Measurements from ENCODE around the gene CEP44.
"Not testable (repeated sequence)": the region's sequence is repeated elsewhere in the genome, so short reads cannot be mapped to it uniquely, and the experiment has no call there.

The CEP44 gene

GRCh38 chr4:174295142-174295541, 11.4 kb downstream of the CEP44 start:
- H3K27ac Mint-ChIP-seq; ATAC-seq; H3K4me1 Mint-ChIP-seq; DNase-seq (ENCODE audit: low spot score in 2 of 2); H3K4me3 Mint-ChIP-seq: not testable (repeated sequence)
- H3K9me3 Mint-ChIP-seq, result peaks cover 14% of the 10 kb centered on the region
- H3K36me3 Mint-ChIP-seq, result peaks cover 20% of the 10 kb centered on the region

GRCh38 chr4:174303687-174304086, 20.0 kb downstream of the CEP44 start:
- H3K4me1 Mint-ChIP-seq, result no peaks in the 10 kb centered on the region
- no peak for ATAC-seq
- no peak for DNase-seq (ENCODE audit: low spot score in 2 of 2)
- H3K36me3 Mint-ChIP-seq, result peaks cover 62% of the 10 kb centered on the region
- no peaks in the 10 kb centered on the region for H3K9me3 Mint-ChIP-seq
- H3K4me3 Mint-ChIP-seq, result no peak overlapping the region
- H3K27ac Mint-ChIP-seq, result no peak overlapping the region

GRCh38 chr4:174304664-174305063, 21.0 kb downstream of the CEP44 start:
- DNase-seq (ENCODE audit: low spot score in 2 of 2), result no peak
- Mint-ChIP-seq H3K4me3 (no peak overlapping the region), H3K4me1 (no peaks in the 10 kb centered on the region), H3K36me3 (peaks cover 56% of the 10 kb centered on the region), H3K27ac (no peak overlapping the region), H3K9me3 (no peaks in the 10 kb centered on the region)
- no peak for ATAC-seq

GRCh38 chr4:174305961-174306360, 22.2 kb downstream of the CEP44 start:
- Mint-ChIP-seq H3K9me3 (no peaks in the 10 kb centered on the region), H3K36me3 (peaks cover 51% of the 10 kb centered on the region)

GRCh38 chr4:174307694-174308093, 24.0 kb downstream of the CEP44 start:
- Mint-ChIP-seq H3K4me3 (no peak overlapping the region), H3K4me1 (peaks cover 2% of the 10 kb centered on the region), H3K36me3 (peaks cover 42% of the 10 kb centered on the region), H3K9me3 (no peaks in the 10 kb centered on the region), H3K27ac (no peak overlapping the region)
- DNase-seq (ENCODE audit: low spot score in 2 of 2), result no peak
- no peak for ATAC-seq

More at GRCh38 chr4:174305961-174306360, 22.2 kb downstream of the CEP44 start:
- ATAC-seq (no peak), DNase-seq (ENCODE audit: low spot score in 2 of 2) (no peak)
- Mint-ChIP-seq H3K4me3 (no peak overlapping the region), H3K27ac (no peak overlapping the region), H3K4me1 (no peaks in the 10 kb centered on the region)

- Mint-ChIP-seq H3K9me3 (no peaks in the 10 kb centered on the region), H3K36me3 (peaks cover 23% of the 10 kb centered on the region), H3K4me3 (no peak overlapping the region), H3K4me1 (peaks cover 10% of the 10 kb centered on the region), H3K27ac (peak overlapping the region; percentile 23)
- ATAC-seq, result no peak
- DNase-seq (ENCODE audit: low spot score in 2 of 2), result no peak
Observed at GRCh38 chr4:174312993-174313392, 29.3 kb downstream of the CEP44 start.

- no peak overlapping the region for H3K4me3 Mint-ChIP-seq
- H3K9me3 Mint-ChIP-seq, result no peaks in the 10 kb centered on the region
- no peak for ATAC-seq
- H3K4me1 Mint-ChIP-seq, result peaks cover 10% of the 10 kb centered on the region
- DNase-seq (ENCODE audit: low spot score in 2 of 2), result no peak
- H3K27ac Mint-ChIP-seq, result no peak overlapping the region
- peaks cover 29% of the 10 kb centered on the region for H3K36me3 Mint-ChIP-seq
Observed at GRCh38 chr4:174314274-174314673, 30.6 kb downstream of the CEP44 start.

- DNase-seq (ENCODE audit: low spot score in 2 of 2) (no peak), ATAC-seq (no peak)
- no peak overlapping the region for H3K4me3 Mint-ChIP-seq
- no peaks in the 10 kb centered on the region for H3K9me3 Mint-ChIP-seq
- H3K4me1 Mint-ChIP-seq, result peaks cover 10% of the 10 kb centered on the region
- peaks cover 29% of the 10 kb centered on the region for H3K36me3 Mint-ChIP-seq
- H3K27ac Mint-ChIP-seq, result no peak overlapping the region
Observed at GRCh38 chr4:174314770-174315169, 31.1 kb downstream of the CEP44 start.

GRCh38 chr4:174316546-174316945, 32.8 kb downstream of the CEP44 start:
- Mint-ChIP-seq H3K4me1 (peaks cover 10% of the 10 kb centered on the region), H3K9me3 (no peaks in the 10 kb centered on the region), H3K36me3 (peaks cover 17% of the 10 kb centered on the region), H3K27ac (no peak overlapping the region), H3K4me3 (no peak overlapping the region)
- no peak for DNase-seq (ENCODE audit: low spot score in 2 of 2)
- ATAC-seq, result no peak

GRCh38 chr4:174316954-174317353, 33.2 kb downstream of the CEP44 start:
- Mint-ChIP-seq H3K36me3 (peaks cover 14% of the 10 kb centered on the region), H3K9me3 (no peaks in the 10 kb centered on the region), H3K4me1 (peaks cover 10% of the 10 kb centered on the region), H3K27ac (no peak overlapping the region), H3K4me3 (no peak overlapping the region)
- no peak for DNase-seq (ENCODE audit: low spot score in 2 of 2)
- ATAC-seq, result no peak

- no peak for ATAC-seq
- no peak overlapping the region for H3K4me3 Mint-ChIP-seq
- peaks cover 10% of the 10 kb centered on the region for H3K4me1 Mint-ChIP-seq
- DNase-seq (ENCODE audit: low spot score in 2 of 2), result no peak
- H3K9me3 Mint-ChIP-seq, result no peaks in the 10 kb centered on the region
- H3K36me3 Mint-ChIP-seq, result peaks cover 14% of the 10 kb centered on the region
- H3K27ac Mint-ChIP-seq, result no peak overlapping the region
Observed at GRCh38 chr4:174317531-174317930, 33.8 kb downstream of the CEP44 start.

- H3K9me3 Mint-ChIP-seq, result no peaks in the 10 kb centered on the region
- H3K4me3 Mint-ChIP-seq, result no peak overlapping the region
- no peak overlapping the region for H3K27ac Mint-ChIP-seq
- H3K4me1 Mint-ChIP-seq, result no peaks in the 10 kb centered on the region
- peaks cover 14% of the 10 kb centered on the region for H3K36me3 Mint-ChIP-seq
- ATAC-seq (no peak), DNase-seq (ENCODE audit: low spot score in 2 of 2) (no peak)
Observed at GRCh38 chr4:174318829-174319764, 35.4 kb downstream of the CEP44 start.

- Mint-ChIP-seq H3K36me3 (peaks cover 7% of the 10 kb centered on the region), H3K9me3 (no peaks in the 10 kb centered on the region), H3K4me1 (no peaks in the 10 kb centered on the region), H3K4me3 (no peak overlapping the region), H3K27ac (no peak overlapping the region)
- no peak for DNase-seq (ENCODE audit: low spot score in 2 of 2)
- ATAC-seq, result no peak
Observed at GRCh38 chr4:174320494-174321199, 36.9 kb downstream of the CEP44 start.

GRCh38 chr4:174324236-174324635, 40.5 kb downstream of the CEP44 start:
- ATAC-seq (no peak), DNase-seq (ENCODE audit: low spot score in 2 of 2) (no peak)
- no peak overlapping the region for H3K4me3 Mint-ChIP-seq
- no peaks in the 10 kb centered on the region for H3K4me1 Mint-ChIP-seq
- peaks cover 1% of the 10 kb centered on the region for H3K36me3 Mint-ChIP-seq
- H3K27ac Mint-ChIP-seq, result no peak overlapping the region
- H3K9me3 Mint-ChIP-seq, result no peaks in the 10 kb centered on the region

- DNase-seq (ENCODE audit: low spot score in 2 of 2), result no peak
- Mint-ChIP-seq H3K4me1 (no peaks in the 10 kb centered on the region), H3K36me3 (no peaks in the 10 kb centered on the region), H3K9me3 (no peaks in the 10 kb centered on the region), H3K4me3 (no peak overlapping the region), H3K27ac (no peak overlapping the region)
- ATAC-seq, result no peak
Observed at GRCh38 chr4:174324725-174325124, 41.0 kb downstream of the CEP44 start.
